ENCODE measurements around the gene GALNT14.

GRCh38 chr2:30935795-30936194 is 202.4 kb downstream of the GALNT14 start:
- TF ChIP-seq CTCF (conservative IDR thresholded peaks at IDR 0.05 in 1 of 2, IDR thresholded peaks at IDR 0.05 in 1 of 2; ENCODE audit: extremely low read depth in 1 of 2, insufficient read depth in 1 of 2, low read depth in 1 of 2, low read length in 2 of 2): no peak
- TF ChIP-seq EZH2 (IDR thresholded peaks at IDR 0.05; ENCODE audit: borderline replicate concordance, low read length): no peak
